ES-I3 (cell line): ENCODE results near the gene ZNF529.

ENCODE experiments used
- H3K36me3 ChIP-seq: 2 replicates; pipeline ENCODE4 v1.6.1; 2013; ENCODE audit warnings: mild to moderate bottlenecking, low read length, control low read depth, moderate library complexity; ENCODE audit not compliant: insufficient read depth
- H3K4me1 ChIP-seq: 2 replicates; pipeline ENCODE4 v1.6.1; 2013; ENCODE audit warnings: mild to moderate bottlenecking, control low read depth, low read length; ENCODE audit not compliant: insufficient read depth
- H3K9ac ChIP-seq: 2 replicates; pipeline ENCODE4 v1.6.1; 2013; ENCODE audit warnings: low read depth, mild to moderate bottlenecking, low read length, moderate library complexity
- H3K9me3 ChIP-seq: 2 replicates; pipeline ENCODE4 v1.6.1; 2013; ENCODE audit warnings: mild to moderate bottlenecking, low read length, moderate library complexity; ENCODE audit not compliant: control insufficient read depth, insufficient read depth

The ZNF529 gene

DNA sequence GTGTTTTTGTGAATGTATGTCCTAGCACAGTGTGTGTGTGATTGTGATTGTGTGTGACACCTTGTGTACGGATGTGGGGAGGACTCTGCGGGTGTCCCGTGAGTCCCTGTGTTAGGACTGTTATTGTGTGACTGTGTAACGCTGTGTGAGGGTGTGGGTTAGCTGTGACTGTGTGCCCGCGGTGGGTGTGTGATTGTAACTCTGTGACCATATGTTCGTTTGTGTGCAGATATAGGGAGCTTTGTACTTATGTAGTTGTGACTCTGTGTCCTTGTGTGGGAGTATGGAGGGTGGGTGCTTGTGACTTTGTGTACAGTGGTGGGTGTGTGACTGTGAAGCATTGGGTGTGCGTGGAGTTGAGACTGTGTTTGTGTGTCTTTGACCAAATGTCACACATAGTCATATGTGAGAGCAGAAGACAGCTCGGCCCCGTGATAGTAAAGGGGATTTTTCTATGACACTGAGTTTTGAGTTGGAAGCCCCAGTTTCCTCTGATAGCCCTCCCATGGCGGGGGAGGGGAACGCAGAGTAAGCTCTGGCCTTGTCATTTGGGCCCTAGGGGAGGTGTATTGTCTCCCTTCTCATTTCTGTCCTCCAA, 44.1 kb downstream of the ZNF529 start:
- Histone ChIP-seq H3K36me3 (peaks cover 8% of the 10 kb centered on the region), H3K4me1 (no peaks in the 10 kb centered on the region), H3K9me3 (peaks cover 12% of the 10 kb centered on the region), H3K9ac (peak overlapping the region; percentile 84)

DNA sequence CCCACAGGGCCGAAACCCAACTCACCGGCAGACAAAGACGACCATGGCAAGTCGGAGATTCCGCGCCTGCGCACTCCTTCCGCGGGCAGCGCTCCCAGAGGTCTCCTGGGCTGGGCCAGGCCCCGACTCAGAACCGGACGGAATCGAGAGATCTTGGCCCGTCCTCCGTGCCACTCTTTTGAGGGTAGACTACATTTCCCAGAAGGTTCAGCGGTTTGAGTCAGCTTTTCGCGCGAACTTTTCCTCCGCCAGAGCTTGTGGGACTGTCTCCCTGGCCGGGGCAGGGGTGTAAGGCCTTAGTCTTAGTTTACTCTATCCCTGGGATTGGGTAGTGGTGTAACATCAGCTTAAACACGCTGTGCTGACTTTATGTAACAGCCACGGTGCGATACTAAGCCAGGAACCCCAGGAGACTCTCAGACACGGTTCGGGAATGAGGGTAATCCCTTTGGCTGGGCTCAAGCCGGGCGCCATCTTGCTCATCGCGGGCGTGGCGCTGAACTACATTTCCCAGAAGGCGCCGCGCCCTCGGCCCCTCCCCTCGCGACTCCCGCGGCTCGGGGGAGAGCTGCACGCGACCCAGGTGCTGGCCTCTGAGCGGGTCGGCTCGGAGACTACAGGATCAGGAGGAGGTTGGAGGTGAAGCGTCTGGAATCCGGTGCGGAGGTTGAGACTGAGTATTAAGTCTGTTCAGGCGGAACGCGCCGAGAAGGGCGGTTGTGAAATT, 44.7 kb downstream of the ZNF529 start, which contains the start of gene ZNF260:
TSS of gene ZNF260 (minus strand) at position 78 of the 727 bp plus-strand sequence. CDS start 13,033 bp downstream, outside the sequence.
- Histone ChIP-seq H3K9ac (peak within 1 kb of the TSS; percentile 84), H3K9me3 (peaks cover 8% of the 10 kb centered on the region), H3K4me1 (no peaks in the 10 kb centered on the region), H3K36me3 (peaks cover 8% of the 10 kb centered on the region)

DNA sequence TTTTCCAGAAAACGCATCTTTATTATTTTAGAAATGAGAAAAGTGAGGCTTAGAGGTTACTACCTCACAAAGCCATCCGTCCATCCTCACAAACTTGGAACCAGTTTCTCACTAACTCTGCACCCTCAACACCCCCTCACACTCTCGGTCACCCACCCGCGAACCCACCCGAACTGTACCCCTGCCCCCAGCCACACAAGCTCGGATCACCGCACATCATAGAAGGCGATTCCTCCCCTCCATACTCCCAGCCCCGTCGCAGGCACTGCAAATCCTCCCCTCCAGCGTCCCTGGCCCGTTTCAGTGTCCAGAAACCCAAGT, 45.3 kb downstream of the ZNF529 start:
- Histone ChIP-seq H3K9ac (peak overlapping the region; percentile 84), H3K36me3 (peaks cover 11% of the 10 kb centered on the region), H3K4me1 (no peaks in the 10 kb centered on the region), H3K9me3 (peaks cover 12% of the 10 kb centered on the region)

DNA sequence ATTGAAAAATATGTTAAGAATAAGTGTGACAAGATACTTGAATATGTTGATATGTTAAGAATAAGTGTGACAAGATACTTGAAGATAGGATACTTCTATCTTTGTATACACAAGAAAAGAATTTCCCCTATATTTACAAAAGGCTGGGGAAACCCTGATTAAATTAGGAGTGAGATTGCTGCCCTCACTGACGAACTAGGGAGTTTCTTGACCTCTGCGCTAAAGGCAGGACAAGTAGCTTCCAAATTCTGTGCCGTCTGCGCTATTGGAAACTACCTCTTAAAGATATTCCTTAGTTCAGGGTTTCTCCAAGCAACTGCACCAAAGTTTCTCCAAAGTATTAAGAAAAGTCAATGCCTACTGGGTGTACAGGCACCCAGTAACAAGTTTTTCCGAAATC, 45.8 kb downstream of the ZNF529 start:
- Histone ChIP-seq H3K36me3 (peaks cover 11% of the 10 kb centered on the region), H3K4me1 (no peaks in the 10 kb centered on the region), H3K9ac (peak overlapping the region; percentile 84), H3K9me3 (peaks cover 12% of the 10 kb centered on the region)

DNA sequence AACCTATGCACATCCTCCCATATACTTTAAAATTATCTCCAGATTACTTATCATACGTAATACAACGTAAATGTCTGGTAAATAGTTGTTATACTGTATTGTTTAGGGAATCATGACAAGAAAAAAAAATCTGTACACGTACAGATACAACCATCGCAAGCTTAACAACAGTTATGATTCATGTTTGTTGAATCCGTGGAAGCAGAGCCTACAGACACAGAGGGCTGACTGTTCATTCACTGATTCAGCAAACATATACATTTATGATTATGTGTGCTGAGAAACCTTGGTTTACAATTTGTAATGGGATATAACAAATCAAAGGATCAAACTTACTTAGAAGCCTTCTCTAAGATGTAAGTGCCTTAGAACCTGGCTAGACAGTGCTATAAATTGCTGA, 46.5 kb downstream of the ZNF529 start:
- Histone ChIP-seq H3K9me3 (peaks cover 12% of the 10 kb centered on the region), H3K36me3 (peaks cover 11% of the 10 kb centered on the region), H3K4me1 (no peaks in the 10 kb centered on the region), H3K9ac (no peak overlapping the region)

DNA sequence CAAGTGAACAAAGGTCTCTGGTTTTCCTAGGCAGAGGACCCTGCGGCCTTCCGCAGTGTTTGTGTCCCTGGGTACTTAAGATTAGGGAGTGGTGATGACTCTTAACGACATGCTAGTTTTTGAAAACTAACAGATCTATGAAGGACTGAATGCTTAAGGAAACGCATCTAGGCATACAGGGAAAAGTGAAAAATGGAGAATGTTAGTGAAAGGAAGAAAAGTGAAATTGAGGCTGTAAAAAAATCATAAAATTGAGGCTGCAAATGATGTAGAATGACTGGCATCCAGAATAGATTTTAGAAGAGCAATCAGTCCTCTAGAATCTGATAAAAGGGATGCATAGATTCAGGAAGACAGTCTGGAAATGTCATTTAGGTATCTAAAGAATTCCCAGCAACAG, 48.5 kb downstream of the ZNF529 start:
- no peaks in the 10 kb centered on the region for H3K4me1 ChIP-seq
- H3K36me3 ChIP-seq = peaks cover 13% of the 10 kb centered on the region
- no peak overlapping the region for H3K9ac ChIP-seq
- H3K9me3 ChIP-seq = peaks cover 12% of the 10 kb centered on the region

DNA sequence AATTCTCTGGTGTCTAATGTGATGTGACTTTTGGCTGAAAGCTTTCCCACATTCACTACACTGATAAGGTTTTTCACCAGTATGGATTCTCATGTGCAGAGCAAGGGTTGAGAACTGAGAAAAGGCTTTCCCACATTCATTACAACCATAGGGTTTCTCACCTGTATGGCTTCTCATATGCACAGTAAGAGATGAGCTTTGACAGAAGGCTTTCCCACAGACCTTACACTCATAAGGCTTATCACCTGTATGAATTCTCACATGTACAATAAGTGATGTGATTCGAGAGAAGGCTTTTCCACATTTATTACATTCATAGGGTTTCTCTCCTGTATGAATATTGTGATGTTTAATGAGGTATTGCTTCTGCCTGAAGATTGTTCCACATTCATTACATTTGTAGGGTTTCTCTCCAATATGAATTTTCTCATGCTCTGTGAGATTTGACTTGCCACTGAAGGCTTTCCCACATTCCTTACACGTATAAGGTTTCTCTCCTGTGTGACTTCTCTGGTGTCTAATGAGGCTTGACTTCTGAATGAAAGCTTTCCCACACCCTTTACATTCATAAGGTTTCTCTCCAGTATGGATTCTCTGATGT, 59.0 kb downstream of the ZNF529 start:
- Histone ChIP-seq H3K9me3 (peaks cover 65% of the 10 kb centered on the region), H3K4me1 (no peaks in the 10 kb centered on the region), H3K36me3 (peaks cover 30% of the 10 kb centered on the region), H3K9ac (no peak overlapping the region)

DNA sequence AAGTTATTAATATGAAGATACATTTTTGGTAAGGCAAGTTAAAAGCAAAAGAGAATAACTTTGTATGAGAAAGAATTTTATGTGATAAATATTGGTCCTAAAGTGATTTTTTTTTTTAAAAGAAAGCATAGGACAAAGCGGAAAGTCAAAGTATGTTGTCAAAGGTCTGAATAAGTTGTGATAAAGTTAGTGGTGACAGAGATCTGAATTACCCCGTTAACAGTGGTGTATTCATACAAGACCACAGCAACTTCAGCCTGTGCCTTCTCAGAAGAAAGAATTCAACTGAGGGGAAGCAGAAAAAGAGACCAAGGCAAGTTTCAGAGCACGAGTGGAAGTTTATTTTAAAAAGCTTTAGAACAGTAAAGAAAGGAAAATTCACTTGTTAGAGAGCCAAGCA, 64.8 kb downstream of the ZNF529 start:
- H3K36me3 ChIP-seq = no peaks in the 10 kb centered on the region
- peaks cover 13% of the 10 kb centered on the region for H3K9me3 ChIP-seq
- no peak overlapping the region for H3K9ac ChIP-seq
- H3K4me1 ChIP-seq = no peaks in the 10 kb centered on the region

DNA sequence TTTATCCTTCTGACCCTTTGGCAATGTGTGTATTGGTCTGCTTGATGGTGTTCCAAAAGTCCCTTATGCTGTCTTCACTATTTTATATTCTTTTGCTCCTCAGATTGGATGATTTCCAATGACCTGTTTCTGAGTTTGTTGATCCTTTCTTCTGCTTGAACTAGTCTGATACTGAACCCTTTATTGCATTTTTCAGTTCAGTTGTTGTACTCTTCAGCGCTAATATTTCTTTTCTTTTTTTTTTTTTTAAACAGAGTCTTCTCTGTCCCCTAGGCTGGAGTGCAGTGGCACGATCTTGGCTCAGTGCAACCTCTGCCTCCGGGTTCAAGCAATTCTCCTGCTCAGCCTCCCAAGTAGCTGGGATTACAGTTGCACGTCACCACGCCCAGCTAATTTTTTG, 71.1 kb downstream of the ZNF529 start:
- no peaks in the 10 kb centered on the region for H3K9me3 ChIP-seq
- H3K9ac ChIP-seq = no peak overlapping the region
- no peaks in the 10 kb centered on the region for H3K36me3 ChIP-seq
- no peaks in the 10 kb centered on the region for H3K4me1 ChIP-seq

DNA sequence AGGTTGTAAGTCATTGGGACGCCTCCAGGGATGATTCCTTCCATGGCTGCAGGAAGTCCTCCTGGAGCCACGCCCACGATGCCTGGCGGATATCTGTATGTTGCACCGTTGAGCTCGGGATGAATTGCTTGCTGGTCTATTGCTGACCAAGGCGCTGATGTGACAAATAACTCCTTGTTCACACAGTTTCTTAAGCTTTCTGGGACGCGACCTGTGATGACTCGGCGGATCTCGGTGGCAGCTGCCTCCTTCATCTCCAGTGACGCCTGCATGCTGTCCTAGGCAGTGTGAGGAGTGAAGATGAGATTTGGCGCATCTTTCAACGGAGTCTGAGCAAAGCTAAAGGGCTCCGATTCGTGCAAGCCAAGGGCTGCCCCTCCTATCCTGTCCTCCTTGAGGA, 76.1 kb downstream of the ZNF529 start:
- H3K4me1 ChIP-seq = no peaks in the 10 kb centered on the region
- H3K36me3 ChIP-seq = no peaks in the 10 kb centered on the region
- no peak overlapping the region for H3K9ac ChIP-seq
- no peaks in the 10 kb centered on the region; the same call in 1 of the 2 replicates for H3K9me3 ChIP-seq
